Measurements from ENCODE around the gene LAMA5.

The LAMA5 gene

GRCh38 chr20:62318400-62319345 is 48.4 kb downstream of the LAMA5 start:
- no peaks in the 10 kb centered on the region for H3K79me2 ChIP-seq (ENCODE audit: insufficient read depth, low read length)
- no peak overlapping the region for H3K9ac ChIP-seq (ENCODE audit: low read length)
- no peaks in the 10 kb centered on the region for H3K9me2 ChIP-seq (replicated peaks; ENCODE audit: insufficient read depth, low read length)
- H3K9me3 ChIP-seq (ENCODE audit: insufficient read depth, low read length) = no peaks in the 10 kb centered on the region
- TF ChIP-seq EZH2phosphoT487 (conservative IDR thresholded peaks at IDR 0.05; ENCODE audit: low read length) (no peak), CTCF (IDR thresholded peaks at IDR 0.05; ENCODE audit: insufficient read depth, low read length, poor library complexity, severe bottlenecking) (no peak)
- H3K4me3 ChIP-seq (ENCODE audit: insufficient read depth, low read length, poor library complexity, severe bottlenecking) = no peak overlapping the region
- no peak overlapping the region for H3K27ac ChIP-seq (ENCODE audit: low read depth, low read length)
- no peaks in the 10 kb centered on the region; the same call in 1 of the 2 replicates for H3F3A ChIP-seq (ENCODE audit: insufficient read depth)
- H4K20me1 ChIP-seq (ENCODE audit: low read depth, low read length) = no peaks in the 10 kb centered on the region
- no peaks in the 10 kb centered on the region for H3K27me3 ChIP-seq (ENCODE audit: low read length)
- no peak overlapping the region for H3K4me2 ChIP-seq (ENCODE audit: low read depth, low read length, poor library complexity, severe bottlenecking)
- H2AFZ ChIP-seq (ENCODE audit: low read depth, low read length, severe bottlenecking) = no peak overlapping the region
- no peaks in the 10 kb centered on the region for H3K36me3 ChIP-seq (ENCODE audit: low read length)

GRCh38 chr20:62317167-62317655 is 49.9 kb downstream of the LAMA5 start:
- Histone ChIP-seq H3K4me3 (ENCODE audit: insufficient read depth, low read length, poor library complexity, severe bottlenecking) (no peak overlapping the region), H3F3A (ENCODE audit: insufficient read depth) (no peaks in the 10 kb centered on the region; the same call in 1 of the 2 replicates)

GRCh38 chr20:62316331-62317166 is 50.6 kb downstream of the LAMA5 start:
- no peak overlapping the region for H3K9ac ChIP-seq (ENCODE audit: low read length)
- no peaks in the 10 kb centered on the region for H3K27me3 ChIP-seq (ENCODE audit: low read length)
- no peak overlapping the region for H3K4me3 ChIP-seq (ENCODE audit: insufficient read depth, low read length, poor library complexity, severe bottlenecking)
- H3K9me3 ChIP-seq (ENCODE audit: insufficient read depth, low read length) = no peaks in the 10 kb centered on the region
- H3K4me2 ChIP-seq (ENCODE audit: low read depth, low read length, poor library complexity, severe bottlenecking) = no peak overlapping the region
- no peak overlapping the region for H3K27ac ChIP-seq (ENCODE audit: low read depth, low read length)
- no peaks in the 10 kb centered on the region for H3K36me3 ChIP-seq (ENCODE audit: low read length)
- no peaks in the 10 kb centered on the region for H3K79me2 ChIP-seq (ENCODE audit: insufficient read depth, low read length)
- no peak for TF ChIP-seq EZH2phosphoT487 (conservative IDR thresholded peaks at IDR 0.05; ENCODE audit: low read length)
- TF ChIP-seq CTCF (IDR thresholded peaks at IDR 0.05; ENCODE audit: insufficient read depth, low read length, poor library complexity, severe bottlenecking) = no peak
- H3K9me2 ChIP-seq (replicated peaks; ENCODE audit: insufficient read depth, low read length) = no peaks in the 10 kb centered on the region
- H3F3A ChIP-seq (ENCODE audit: insufficient read depth) = no peaks in the 10 kb centered on the region; the same call in 1 of the 2 replicates
- H4K20me1 ChIP-seq (ENCODE audit: low read depth, low read length) = no peaks in the 10 kb centered on the region
- H2AFZ ChIP-seq (ENCODE audit: low read depth, low read length, severe bottlenecking) = no peak overlapping the region

More at GRCh38 chr20:62317167-62317655, 49.9 kb downstream of the LAMA5 start:
- Histone ChIP-seq H3K27me3 (ENCODE audit: low read length) (no peaks in the 10 kb centered on the region), H4K20me1 (ENCODE audit: low read depth, low read length) (no peaks in the 10 kb centered on the region), H2AFZ (ENCODE audit: low read depth, low read length, severe bottlenecking) (no peak overlapping the region), H3K9ac (ENCODE audit: low read length) (no peak overlapping the region), H3K9me2 (replicated peaks; ENCODE audit: insufficient read depth, low read length) (no peaks in the 10 kb centered on the region), H3K9me3 (ENCODE audit: insufficient read depth, low read length) (no peaks in the 10 kb centered on the region), H3K36me3 (ENCODE audit: low read length) (no peaks in the 10 kb centered on the region), H3K4me2 (ENCODE audit: low read depth, low read length, poor library complexity, severe bottlenecking) (no peak overlapping the region), H3K27ac (ENCODE audit: low read depth, low read length) (no peak overlapping the region), H3K79me2 (ENCODE audit: insufficient read depth, low read length) (no peaks in the 10 kb centered on the region)
- TF ChIP-seq CTCF (IDR thresholded peaks at IDR 0.05; ENCODE audit: insufficient read depth, low read length, poor library complexity, severe bottlenecking) = no peak
- no peak for TF ChIP-seq EZH2phosphoT487 (conservative IDR thresholded peaks at IDR 0.05; ENCODE audit: low read length)

All from SU-DHL-6 (cell line).